ENCODE results near the gene CCDC112.

CCDC112 gene

GRCh38 chr5:115271295-115272050 is 25.0 kb downstream of the CCDC112 start:
- no peak overlapping the region for H3K9ac ChIP-seq (ENCODE audit: low read length)
- peaks cover 4% of the 10 kb centered on the region; the same call in 1 of the 2 replicates for H3F3A ChIP-seq (ENCODE audit: insufficient read depth)
- H4K20me1 ChIP-seq (ENCODE audit: low read depth, low read length) = no peaks in the 10 kb centered on the region
- no peak overlapping the region for H3K4me2 ChIP-seq (ENCODE audit: low read depth, low read length, poor library complexity, severe bottlenecking)
- H3K27me3 ChIP-seq (ENCODE audit: low read length) = no peaks in the 10 kb centered on the region
- H3K9me2 ChIP-seq (replicated peaks; ENCODE audit: insufficient read depth, low read length) = no peaks in the 10 kb centered on the region
- H3K79me2 ChIP-seq (ENCODE audit: insufficient read depth, low read length) = no peaks in the 10 kb centered on the region
- H3K27ac ChIP-seq (ENCODE audit: low read depth, low read length) = no peak overlapping the region
- no peaks in the 10 kb centered on the region for H3K36me3 ChIP-seq (ENCODE audit: low read length)
- H3K9me3 ChIP-seq (ENCODE audit: insufficient read depth, low read length) = no peaks in the 10 kb centered on the region
- no peak overlapping the region for H3K4me3 ChIP-seq (ENCODE audit: insufficient read depth, low read length, poor library complexity, severe bottlenecking)
- no peak for TF ChIP-seq EZH2phosphoT487 (conservative IDR thresholded peaks at IDR 0.05; ENCODE audit: low read length)
- no peak for TF ChIP-seq CTCF (IDR thresholded peaks at IDR 0.05; ENCODE audit: insufficient read depth, low read length, poor library complexity, severe bottlenecking)
- H2AFZ ChIP-seq (ENCODE audit: low read depth, low read length, severe bottlenecking) = no peak overlapping the region

- TF ChIP-seq EZH2phosphoT487 (conservative IDR thresholded peaks at IDR 0.05; ENCODE audit: low read length) (no peak), CTCF (IDR thresholded peaks at IDR 0.05; ENCODE audit: insufficient read depth, low read length, poor library complexity, severe bottlenecking) (no peak)
- Histone ChIP-seq H3F3A (ENCODE audit: insufficient read depth) (peaks cover 14% of the 10 kb centered on the region; the same call in 1 of the 2 replicates), H3K79me2 (ENCODE audit: insufficient read depth, low read length) (no peaks in the 10 kb centered on the region; the same call in 1 of the 2 replicates), H3K4me2 (ENCODE audit: low read depth, low read length, poor library complexity, severe bottlenecking) (no peak overlapping the region), H4K20me1 (ENCODE audit: low read depth, low read length) (no peaks in the 10 kb centered on the region), H3K9me3 (ENCODE audit: insufficient read depth, low read length) (no peaks in the 10 kb centered on the region), H3K4me3 (ENCODE audit: insufficient read depth, low read length, poor library complexity, severe bottlenecking) (no peak overlapping the region), H3K9me2 (replicated peaks; ENCODE audit: insufficient read depth, low read length) (no peaks in the 10 kb centered on the region), H3K36me3 (ENCODE audit: low read length) (no peaks in the 10 kb centered on the region), H3K27me3 (ENCODE audit: low read length) (no peaks in the 10 kb centered on the region), H3K9ac (ENCODE audit: low read length) (no peak overlapping the region), H2AFZ (ENCODE audit: low read depth, low read length, severe bottlenecking) (no peak overlapping the region), H3K27ac (ENCODE audit: low read depth, low read length) (no peak overlapping the region)
These were observed 28.8 kb downstream of the CCDC112 start for GRCh38 chr5:115267617-115268016.

GRCh38 chr5:115265220-115265619 is 31.2 kb downstream of the CCDC112 start:
- H3K4me2 ChIP-seq (ENCODE audit: low read depth, low read length, poor library complexity, severe bottlenecking) = no peak overlapping the region
- H3K9ac ChIP-seq (ENCODE audit: low read length) = no peak overlapping the region
- no peak for TF ChIP-seq EZH2phosphoT487 (conservative IDR thresholded peaks at IDR 0.05; ENCODE audit: low read length)
- no peak for TF ChIP-seq CTCF (IDR thresholded peaks at IDR 0.05; ENCODE audit: insufficient read depth, low read length, poor library complexity, severe bottlenecking)
- H3K9me3 ChIP-seq (ENCODE audit: insufficient read depth, low read length) = no peaks in the 10 kb centered on the region
- H2AFZ ChIP-seq (ENCODE audit: low read depth, low read length, severe bottlenecking) = no peak overlapping the region
- H3K79me2 ChIP-seq (ENCODE audit: insufficient read depth, low read length) = peaks cover 21% of the 10 kb centered on the region
- H3K4me3 ChIP-seq (ENCODE audit: insufficient read depth, low read length, poor library complexity, severe bottlenecking) = no peak overlapping the region
- peaks cover 10% of the 10 kb centered on the region; the same call in 1 of the 2 replicates for H3F3A ChIP-seq (ENCODE audit: insufficient read depth)
- H3K27ac ChIP-seq (ENCODE audit: low read depth, low read length) = no peak overlapping the region
- no peaks in the 10 kb centered on the region for H3K27me3 ChIP-seq (ENCODE audit: low read length)
- no peaks in the 10 kb centered on the region for H4K20me1 ChIP-seq (ENCODE audit: low read depth, low read length)
- H3K9me2 ChIP-seq (replicated peaks; ENCODE audit: insufficient read depth, low read length) = no peaks in the 10 kb centered on the region
- H3K36me3 ChIP-seq (ENCODE audit: low read length) = no peaks in the 10 kb centered on the region
